Lower leg skin (tissue), 4 donors: ENCODE data around the gene C9. TPM values are rescaled to one million over a fixed set of nuclear protein-coding genes. Genes with fewer than 3 reads are reported as not detected.
"Not testable (repeated sequence)": the region's sequence is repeated elsewhere in the genome, so short reads cannot be mapped to it uniquely, and the experiment has no call there.

ENCODE experiments used
- DNase-seq, 2 donors: peaks; one replicate each; pipeline ENCODE4 v3.0.0-alpha.2; 2019; ENCODE audit warnings: low spot score in 2 of 2
- H3K4me3 ChIP-seq: fragments of 200-600 bp; sonication (generic); 2 replicates; pipeline ENCODE4 v1.5.1; 2017; ENCODE audit warnings: mild to moderate bottlenecking, low read depth; ENCODE audit not compliant: poor library complexity, severe bottlenecking
- POLR2A ChIP-seq, 2 donors: fragments of 450-650 bp; IDR thresholded peaks; one replicate each; pipeline ENCODE4 v1.6.1; 2016 to 2017; ENCODE audit warnings: antibody characterized with exemption in 2 of 2, mild to moderate bottlenecking in 1 of 2, moderate library complexity in 1 of 2
- WGBS, 2 donors: methylation state at CpG; one replicate each; pipeline ENCODE4 v1.1.5; 2018; 5-methylcytosine and 5-hydroxymethylcytosine counted together
- intact Hi-C: fragments of 100-400 bp; cut with DNase I; formaldehyde crosslinking; loops from one replicate; pipeline ENCODE4 v1.15.0; 2023; ENCODE audit warnings: low total_unique reads
- total RNA-seq, 4 donors: library from RNA; depleted of rRNA; stranded (reverse); fragments of >200 nt; gene quantifications; one replicate each; pipeline ENCODE4 v1.1.0, GENCODE V29; 2016
- TF ChIP-seq, protein P1 (sequence below), 3 donors: fragments of 450-650 bp; IDR thresholded peaks; one replicate each; pipeline ENCODE4 v1.5.1; 2016; ENCODE audit warnings: antibody characterized with exemption in 3 of 3, mild to moderate bottlenecking in 3 of 3, moderate library complexity in 2 of 3

The C9 gene
- total RNA-seq, 4 donors from 2014 or later = not detected

DNA sequence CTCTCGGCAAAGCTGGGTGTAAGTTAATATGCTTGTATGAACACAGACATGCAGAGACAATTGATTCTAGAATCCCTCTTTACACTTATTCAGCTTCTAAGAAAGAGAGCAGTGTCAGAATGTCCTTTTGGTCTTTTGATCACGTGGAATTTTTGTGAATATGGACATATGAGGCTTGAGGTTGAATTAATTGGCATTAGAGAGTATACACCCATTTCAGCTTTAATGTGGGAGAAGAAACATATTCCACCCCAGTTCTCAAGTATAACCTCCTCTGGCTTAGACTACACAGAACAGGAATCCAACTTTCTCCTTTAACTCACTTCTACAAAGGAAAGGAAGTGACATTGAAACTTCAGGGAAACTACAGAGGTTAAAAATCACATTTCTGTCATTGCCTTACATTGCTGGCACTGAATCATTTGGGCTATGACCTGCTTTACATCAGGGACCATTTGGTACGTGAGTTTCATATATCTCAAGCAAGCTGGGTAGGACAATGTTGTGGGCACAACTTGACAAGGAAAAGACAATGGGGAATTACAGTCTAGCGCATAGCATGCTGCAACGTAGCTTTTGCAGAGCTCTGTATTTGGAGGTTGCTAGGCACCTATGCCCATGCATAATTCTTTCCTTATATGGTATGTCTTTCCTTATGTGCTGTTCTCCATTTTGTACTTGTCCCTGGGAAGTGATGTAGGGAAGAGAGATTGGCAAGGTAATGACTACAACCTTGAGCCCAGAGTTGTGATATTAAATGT is 41.0 kb upstream of the C9 start:
- DNase-seq = no peak
- TF ChIP-seq POLR2A (IDR thresholded peaks at IDR 0.05) = no peak
- TF ChIP-seq, protein P1, sequence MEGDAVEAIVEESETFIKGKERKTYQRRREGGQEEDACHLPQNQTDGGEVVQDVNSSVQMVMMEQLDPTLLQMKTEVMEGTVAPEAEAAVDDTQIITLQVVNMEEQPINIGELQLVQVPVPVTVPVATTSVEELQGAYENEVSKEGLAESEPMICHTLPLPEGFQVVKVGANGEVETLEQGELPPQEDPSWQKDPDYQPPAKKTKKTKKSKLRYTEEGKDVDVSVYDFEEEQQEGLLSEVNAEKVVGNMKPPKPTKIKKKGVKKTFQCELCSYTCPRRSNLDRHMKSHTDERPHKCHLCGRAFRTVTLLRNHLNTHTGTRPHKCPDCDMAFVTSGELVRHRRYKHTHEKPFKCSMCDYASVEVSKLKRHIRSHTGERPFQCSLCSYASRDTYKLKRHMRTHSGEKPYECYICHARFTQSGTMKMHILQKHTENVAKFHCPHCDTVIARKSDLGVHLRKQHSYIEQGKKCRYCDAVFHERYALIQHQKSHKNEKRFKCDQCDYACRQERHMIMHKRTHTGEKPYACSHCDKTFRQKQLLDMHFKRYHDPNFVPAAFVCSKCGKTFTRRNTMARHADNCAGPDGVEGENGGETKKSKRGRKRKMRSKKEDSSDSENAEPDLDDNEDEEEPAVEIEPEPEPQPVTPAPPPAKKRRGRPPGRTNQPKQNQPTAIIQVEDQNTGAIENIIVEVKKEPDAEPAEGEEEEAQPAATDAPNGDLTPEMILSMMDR (IDR thresholded peaks at IDR 0.05) = no peak
- intact Hi-C loops = no loop called here
- no peak overlapping the region for H3K4me3 ChIP-seq
- 44 to 64% methylated on average over 5 of the region's 5 CpGs for WGBS, 2 donors

DNA sequence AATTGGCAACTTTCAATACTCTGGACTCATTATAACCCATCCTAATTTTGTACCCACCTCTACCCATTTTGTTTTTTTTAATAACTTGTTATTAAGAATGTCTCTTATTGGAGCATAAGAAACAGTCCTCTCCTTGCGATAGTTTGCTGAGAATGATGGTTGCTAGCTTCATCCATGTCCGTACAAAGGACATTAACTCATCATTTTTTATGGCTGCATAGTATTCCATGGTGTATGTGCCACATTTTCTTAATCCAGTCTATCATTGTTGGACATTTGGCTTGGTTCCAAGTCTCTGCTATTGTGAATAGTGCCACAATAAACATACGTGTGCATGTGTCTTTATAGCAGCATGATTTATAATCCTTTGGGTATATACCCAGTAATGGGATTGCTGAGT is 39.5 kb upstream of the C9 start:
- intact Hi-C loops, DNase-seq: not testable (repeated sequence)
- WGBS, 2 donors = 84 to 87% methylated on average over 3 of the region's 3 CpGs

DNA sequence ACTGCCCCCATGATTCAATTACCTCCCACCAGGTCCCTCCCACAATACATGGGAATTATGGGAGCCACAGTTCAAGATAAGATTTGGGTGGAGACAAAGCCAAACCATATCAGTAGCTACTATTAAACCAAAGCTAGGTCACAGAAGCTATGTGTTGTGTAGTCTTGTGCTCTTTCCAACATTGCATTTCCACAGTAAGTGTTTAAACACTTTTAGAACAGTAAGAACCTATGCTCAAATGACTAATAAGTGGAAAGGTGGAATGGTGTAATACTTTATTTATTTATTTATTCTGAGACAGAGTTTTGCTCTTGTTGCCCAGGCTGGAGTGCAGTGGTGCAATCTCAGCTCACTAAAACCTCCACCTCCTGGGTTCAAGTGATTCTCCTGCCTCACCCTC is 37.8 kb upstream of the C9 start:
- intact Hi-C loops, H3K4me3 ChIP-seq: not testable (repeated sequence)

More for the DNA sequence above, 39.5 kb upstream of the C9 start:
- H3K4me3 ChIP-seq = not testable (repeated sequence)

GRCh38 chr5:39400713-39401578 is 36.7 kb upstream of the C9 start:
- TF ChIP-seq, protein P1 (IDR thresholded peaks at IDR 0.05) = no peak
- no peak for TF ChIP-seq POLR2A (IDR thresholded peaks at IDR 0.05)
- 69% methylated on average over 5 of the region's 5 CpGs for WGBS, 2 donors
- DNase-seq = no peak
- intact Hi-C loops = no loop called here
- H3K4me3 ChIP-seq = no peak overlapping the region

More for the DNA sequence above, 37.8 kb upstream of the C9 start:
- not testable (repeated sequence) for DNase-seq

DNA sequence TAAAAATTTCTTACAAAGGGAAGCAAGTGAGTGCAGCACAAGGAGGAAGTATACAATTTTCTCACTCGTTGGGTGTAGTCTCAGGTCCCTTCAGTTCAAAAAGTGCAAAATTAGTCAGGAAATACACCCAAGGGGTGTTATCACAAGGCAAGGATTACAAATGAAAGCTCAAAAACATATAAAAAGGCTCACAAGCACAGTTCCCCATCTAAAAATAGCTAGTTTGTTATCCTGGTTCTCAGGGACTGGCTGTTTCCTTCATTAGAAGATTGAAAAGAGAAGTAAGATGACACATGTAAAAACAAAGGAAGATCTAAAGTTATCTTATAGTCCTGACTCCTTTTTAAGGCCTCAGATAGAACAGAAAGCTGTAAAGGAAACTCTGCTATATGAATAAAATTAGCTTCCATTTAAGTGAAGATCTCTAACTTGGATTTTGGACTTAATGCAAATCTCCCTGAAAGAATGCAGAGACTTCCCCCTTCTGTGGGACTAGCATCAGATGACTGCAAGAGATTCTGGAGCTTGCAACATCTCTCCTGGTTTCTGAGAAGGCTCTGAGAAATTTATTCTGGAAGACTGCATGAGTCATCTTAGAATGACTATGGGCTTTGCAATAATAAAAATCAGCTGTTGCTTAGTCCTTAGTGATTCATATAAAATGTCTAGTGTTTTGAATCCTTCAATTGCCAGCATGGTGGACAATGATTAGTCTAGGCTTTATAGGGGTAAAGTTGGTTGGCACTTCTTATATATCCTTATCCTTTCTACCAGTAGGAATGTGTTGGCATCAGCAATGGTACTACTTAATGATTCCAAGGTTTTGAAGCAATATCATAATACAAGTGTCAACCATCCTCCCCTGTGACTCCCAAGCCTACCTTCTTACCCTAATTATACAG is 35.1 kb upstream of the C9 start:
- 50 to 66% methylated on average over 1 of the region's 1 CpG for WGBS, 2 donors
- no peak for TF ChIP-seq POLR2A (IDR thresholded peaks at IDR 0.05)
- TF ChIP-seq, protein P1 (IDR thresholded peaks at IDR 0.05) = no peak
- DNase-seq = peak in 1 of 2 donors; percentile 66
- no peak overlapping the region for H3K4me3 ChIP-seq
- intact Hi-C loops = no loop called here

- TF ChIP-seq POLR2A (IDR thresholded peaks at IDR 0.05) = no peak
- TF ChIP-seq, protein P1 (IDR thresholded peaks at IDR 0.05) = no peak
- no peak overlapping the region for H3K4me3 ChIP-seq
- no peak for DNase-seq
- intact Hi-C loops = no loop called here
- 67 to 78% methylated on average over 3 of the region's 3 CpGs for WGBS, 2 donors
These were observed 32.5 kb upstream of the C9 start for GRCh38 chr5:39396843-39397242.
